ENCODE data around the gene C5. TPM values are rescaled to one million over a fixed set of nuclear protein-coding genes. Genes with fewer than 3 reads are reported as not detected.

Gene C5
- polyA plus RNA-seq, 4 donors, result 4.1 to 25.4 (median 7.5) TPM

DNA sequence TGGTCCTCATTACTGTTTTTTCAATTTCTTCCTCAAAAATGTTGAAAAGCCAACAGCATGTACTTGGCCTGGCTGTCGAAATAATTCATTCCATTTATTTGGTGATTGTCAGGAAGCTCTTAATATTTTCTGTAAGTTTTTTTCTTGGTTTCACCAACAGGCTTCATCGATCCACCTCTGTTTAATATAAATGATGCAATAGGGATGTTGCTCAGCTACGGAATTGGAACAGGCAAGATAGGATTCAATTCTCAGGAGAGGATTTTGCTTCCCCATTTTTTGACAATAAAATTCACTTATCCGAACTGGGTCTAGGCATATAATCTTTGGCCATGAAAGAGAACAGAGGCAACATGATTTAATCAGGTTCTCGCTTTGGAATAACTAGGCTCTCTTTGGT, 30.8 kb downstream of the C5 start:
- 73 to 77% (median 77%) methylated on average over 5 of the region's 5 CpGs for WGBS, 3 donors
- no peak for FAIRE-seq
- no peaks in the 10 kb centered on the region for H3K4me1 ChIP-seq (ENCODE audit: control insufficient read depth in 3 of 3, insufficient read depth in 2 of 3, low read depth in 1 of 3, low read length in 2 of 3)

DNA sequence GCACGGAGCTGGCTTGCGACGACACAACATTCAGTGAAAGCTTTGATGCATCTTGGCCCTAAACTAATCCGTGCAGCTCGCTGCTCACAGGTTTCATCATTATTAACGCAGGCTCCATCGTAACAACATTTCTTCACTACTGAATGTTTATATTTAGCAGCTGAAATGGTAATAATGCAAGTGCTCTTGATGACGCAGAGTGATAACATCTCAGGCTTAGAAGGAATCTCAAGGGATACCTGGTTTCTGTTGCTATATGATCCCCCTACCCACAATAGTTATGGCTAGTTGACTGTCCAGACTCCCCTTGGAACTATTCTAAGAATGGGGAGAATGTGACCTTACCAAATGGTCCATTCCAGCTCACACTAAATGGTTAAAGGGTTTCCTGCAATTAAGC, 36.2 kb downstream of the C5 start:
- Histone ChIP-seq H3K4me1 (ENCODE audit: control insufficient read depth in 3 of 3, insufficient read depth in 2 of 3, low read depth in 1 of 3, low read length in 2 of 3) (no peaks in the 10 kb centered on the region), H3K36me3 (ENCODE audit: control insufficient read depth in 3 of 3, insufficient read depth in 2 of 3, low read depth in 1 of 3, low read length in 3 of 3) (peaks cover 0 to 4% (median 0%) of the 10 kb centered on the region in 3 donors), H3K9me3 (ENCODE audit: control insufficient read depth in 2 of 2, insufficient read depth in 1 of 2, low read depth in 1 of 2, low read length in 1 of 2) (no peaks in the 10 kb centered on the region), H3K27ac (ENCODE audit: low read depth in 1 of 3, low read length in 2 of 3) (no peak overlapping the region), H3K27me3 (ENCODE audit: control insufficient read depth in 3 of 3, insufficient read depth in 3 of 3, low read length in 3 of 3) (no peaks in the 10 kb centered on the region), H3K4me3 (ENCODE audit: low read depth in 1 of 3, low read length in 3 of 3) (no peak overlapping the region)
- DNase-seq (no peak), FAIRE-seq (no peak)
- WGBS, 3 donors, result 89 to 93% (median 93%) methylated on average over 8 of the region's 8 CpGs

More for the DNA sequence above, 30.8 kb downstream of the C5 start:
- no peak for DNase-seq
- no peak overlapping the region for H3K27ac ChIP-seq (ENCODE audit: low read depth in 1 of 3, low read length in 2 of 3)
- H3K4me3 ChIP-seq (ENCODE audit: low read depth in 1 of 3, low read length in 3 of 3), result no peak overlapping the region
- no peaks in the 10 kb centered on the region for H3K27me3 ChIP-seq (ENCODE audit: control insufficient read depth in 3 of 3, insufficient read depth in 3 of 3, low read length in 3 of 3)
- no peaks in the 10 kb centered on the region for H3K9me3 ChIP-seq (ENCODE audit: control insufficient read depth in 2 of 2, insufficient read depth in 1 of 2, low read depth in 1 of 2, low read length in 1 of 2)
- H3K36me3 ChIP-seq (ENCODE audit: control insufficient read depth in 3 of 3, insufficient read depth in 2 of 3, low read depth in 1 of 3, low read length in 3 of 3), result peaks cover 0 to 8% (median 4%) of the 10 kb centered on the region in 3 donors

DNA sequence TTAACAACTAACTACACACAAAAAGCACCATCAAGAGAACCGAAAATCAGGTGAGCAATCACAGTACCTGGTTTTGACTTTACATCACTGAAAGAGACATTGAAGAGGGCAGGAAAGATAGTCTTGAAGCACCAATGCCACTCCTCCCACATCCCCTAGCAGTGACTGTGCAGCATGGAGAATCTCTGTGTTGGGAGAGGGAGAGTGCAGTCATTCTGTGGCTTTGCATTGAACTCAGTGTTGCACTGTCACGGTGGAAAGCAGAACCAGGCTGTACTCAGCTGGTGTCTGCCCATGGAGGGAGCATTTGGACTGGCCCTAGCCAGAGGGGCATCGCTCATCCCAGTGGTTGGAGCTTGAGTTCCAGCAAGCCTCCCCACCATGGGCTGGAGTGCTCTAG, 40.4 kb downstream of the C5 start:
- Histone ChIP-seq H3K4me3 (ENCODE audit: low read depth in 1 of 3, low read length in 3 of 3) (no peak overlapping the region), H3K27ac (ENCODE audit: low read depth in 1 of 3, low read length in 2 of 3) (no peak overlapping the region), H3K36me3 (ENCODE audit: control insufficient read depth in 3 of 3, insufficient read depth in 2 of 3, low read depth in 1 of 3, low read length in 3 of 3) (peaks cover 0 to 2% (median 2%) of the 10 kb centered on the region in 3 donors), H3K27me3 (ENCODE audit: control insufficient read depth in 3 of 3, insufficient read depth in 3 of 3, low read length in 3 of 3) (no peaks in the 10 kb centered on the region), H3K9me3 (ENCODE audit: control insufficient read depth in 2 of 2, insufficient read depth in 1 of 2, low read depth in 1 of 2, low read length in 1 of 2) (no peaks in the 10 kb centered on the region), H3K4me1 (ENCODE audit: control insufficient read depth in 3 of 3, insufficient read depth in 2 of 3, low read depth in 1 of 3, low read length in 2 of 3) (no peaks in the 10 kb centered on the region)
- 87 to 93% (median 90%) methylated on average over 3 of the region's 3 CpGs for WGBS, 3 donors
- FAIRE-seq (no peak), DNase-seq (no peak)

GRCh38 chr9:120999317-120999716, 50.8 kb downstream of the C5 start:
- H3K9me3 ChIP-seq (ENCODE audit: control insufficient read depth in 2 of 2, insufficient read depth in 1 of 2, low read depth in 1 of 2, low read length in 1 of 2), result no peaks in the 10 kb centered on the region
- DNase-seq, result no peak
- WGBS, 3 donors, result 92 to 97% (median 95%) methylated on average over 2 of the region's 2 CpGs
- H3K36me3 ChIP-seq (ENCODE audit: control insufficient read depth in 3 of 3, insufficient read depth in 2 of 3, low read depth in 1 of 3, low read length in 3 of 3), result peaks cover 0 to 11% (median 0%) of the 10 kb centered on the region in 3 donors
- H3K27me3 ChIP-seq (ENCODE audit: control insufficient read depth in 3 of 3, insufficient read depth in 3 of 3, low read length in 3 of 3), result no peaks in the 10 kb centered on the region
- H3K4me1 ChIP-seq (ENCODE audit: control insufficient read depth in 3 of 3, insufficient read depth in 2 of 3, low read depth in 1 of 3, low read length in 2 of 3), result no peaks in the 10 kb centered on the region
- no peak overlapping the region for H3K4me3 ChIP-seq (ENCODE audit: low read depth in 1 of 3, low read length in 3 of 3)
- no peak overlapping the region for H3K27ac ChIP-seq (ENCODE audit: low read depth in 1 of 3, low read length in 2 of 3)
- FAIRE-seq, result no peak

DNA sequence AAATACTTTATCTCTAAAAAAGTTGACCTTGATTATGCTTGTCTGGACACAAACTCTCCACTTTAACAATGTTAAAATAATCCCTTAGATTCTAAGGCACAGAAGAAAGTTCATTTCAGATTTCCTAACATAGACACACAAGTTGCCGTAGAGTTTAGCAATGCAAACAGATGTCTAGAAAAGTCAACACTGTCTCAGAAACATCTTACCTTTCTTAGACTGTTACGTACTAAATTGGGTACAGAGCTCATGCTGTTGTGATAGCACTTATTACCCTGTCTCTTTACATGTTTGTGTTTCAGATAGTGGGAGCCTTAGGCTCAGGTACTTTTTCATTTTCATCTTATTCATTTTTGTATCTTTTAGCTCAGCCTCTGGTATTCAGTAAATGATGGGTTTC, 52.0 kb downstream of the C5 start:
- no peak for DNase-seq
- Histone ChIP-seq H3K4me1 (ENCODE audit: control insufficient read depth in 3 of 3, insufficient read depth in 2 of 3, low read depth in 1 of 3, low read length in 2 of 3) (no peaks in the 10 kb centered on the region), H3K27me3 (ENCODE audit: control insufficient read depth in 3 of 3, insufficient read depth in 3 of 3, low read length in 3 of 3) (no peaks in the 10 kb centered on the region), H3K4me3 (ENCODE audit: low read depth in 1 of 3, low read length in 3 of 3) (no peak overlapping the region), H3K27ac (ENCODE audit: low read depth in 1 of 3, low read length in 2 of 3) (no peak overlapping the region), H3K36me3 (ENCODE audit: control insufficient read depth in 3 of 3, insufficient read depth in 2 of 3, low read depth in 1 of 3, low read length in 3 of 3) (peaks cover 0 to 9% (median 0%) of the 10 kb centered on the region in 3 donors), H3K9me3 (ENCODE audit: control insufficient read depth in 2 of 2, insufficient read depth in 1 of 2, low read depth in 1 of 2, low read length in 1 of 2) (no peaks in the 10 kb centered on the region)
- no peak for FAIRE-seq
- WGBS, 3 donors, result 93 to 97% (median 94%) methylated on average over 2 of the region's 2 CpGs

DNA sequence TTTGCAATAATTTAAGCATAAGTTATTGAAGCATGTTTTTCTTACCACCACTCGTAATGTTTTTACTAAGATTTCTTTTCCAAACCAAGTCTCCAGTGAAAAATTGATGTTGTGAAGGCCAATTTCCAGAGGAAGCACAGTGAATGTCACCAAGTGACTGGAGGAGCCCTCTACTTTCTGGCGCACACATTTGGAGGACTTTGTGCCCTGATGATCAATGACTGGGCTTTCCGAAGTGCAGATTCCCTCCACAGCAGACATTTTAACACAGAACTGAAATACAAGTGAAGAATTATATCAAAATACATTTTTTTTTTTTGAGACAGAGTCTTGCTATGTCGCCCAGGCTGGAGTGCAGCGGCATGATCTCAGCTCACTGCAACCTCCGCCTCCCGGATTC, 52.6 kb downstream of the C5 start:
- FAIRE-seq (no peak), DNase-seq (no peak)
- Histone ChIP-seq H3K27me3 (ENCODE audit: control insufficient read depth in 3 of 3, insufficient read depth in 3 of 3, low read length in 3 of 3) (no peaks in the 10 kb centered on the region), H3K36me3 (ENCODE audit: control insufficient read depth in 3 of 3, insufficient read depth in 2 of 3, low read depth in 1 of 3, low read length in 3 of 3) (peaks cover 0 to 9% (median 0%) of the 10 kb centered on the region in 3 donors), H3K4me3 (ENCODE audit: low read depth in 1 of 3, low read length in 3 of 3) (no peak overlapping the region), H3K27ac (ENCODE audit: low read depth in 1 of 3, low read length in 2 of 3) (no peak overlapping the region), H3K4me1 (ENCODE audit: control insufficient read depth in 3 of 3, insufficient read depth in 2 of 3, low read depth in 1 of 3, low read length in 2 of 3) (no peaks in the 10 kb centered on the region), H3K9me3 (ENCODE audit: control insufficient read depth in 2 of 2, insufficient read depth in 1 of 2, low read depth in 1 of 2, low read length in 1 of 2) (no peaks in the 10 kb centered on the region)
- WGBS, 3 donors, result 88 to 93% (median 92%) methylated on average over 5 to 7 of the region's 7 CpGs

DNA sequence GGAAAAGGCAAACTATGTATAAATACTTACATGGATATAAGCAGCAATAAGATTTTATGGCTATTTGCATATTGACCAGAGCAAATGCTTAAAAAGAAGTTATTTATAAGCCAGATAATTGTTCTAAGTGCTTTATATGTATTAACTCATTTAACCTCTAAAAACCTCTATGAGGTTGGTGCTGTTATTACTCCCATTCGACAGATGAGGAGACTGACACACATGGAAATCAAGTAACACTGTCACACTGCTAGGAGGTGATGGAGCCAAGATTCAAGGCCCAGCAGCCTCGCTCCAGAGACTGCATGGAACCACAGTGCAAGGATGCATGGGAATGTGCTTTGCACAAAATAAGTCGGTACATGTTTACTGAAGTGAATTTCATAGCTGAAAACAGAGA, 53.7 kb downstream of the C5 start:
- 64 to 81% (median 74%) methylated on average over 3 of the region's 3 CpGs for WGBS, 3 donors

GRCh38 chr9:120989065-120989464, 61.0 kb downstream of the C5 start:
- Histone ChIP-seq H3K36me3 (ENCODE audit: control insufficient read depth in 3 of 3, insufficient read depth in 2 of 3, low read depth in 1 of 3, low read length in 3 of 3) (peaks cover 0 to 5% (median 2%) of the 10 kb centered on the region in 3 donors), H3K4me3 (ENCODE audit: low read depth in 1 of 3, low read length in 3 of 3) (no peak overlapping the region), H3K9me3 (ENCODE audit: control insufficient read depth in 2 of 2, insufficient read depth in 1 of 2, low read depth in 1 of 2, low read length in 1 of 2) (no peaks in the 10 kb centered on the region), H3K27ac (ENCODE audit: low read depth in 1 of 3, low read length in 2 of 3) (no peak overlapping the region), H3K4me1 (ENCODE audit: control insufficient read depth in 3 of 3, insufficient read depth in 2 of 3, low read depth in 1 of 3, low read length in 2 of 3) (no peaks in the 10 kb centered on the region), H3K27me3 (ENCODE audit: control insufficient read depth in 3 of 3, insufficient read depth in 3 of 3, low read length in 3 of 3) (no peaks in the 10 kb centered on the region)
- WGBS, 3 donors, result 83 to 96% (median 91%) methylated on average over 4 of the region's 4 CpGs
- FAIRE-seq, result no peak
- DNase-seq, result no peak

More for the DNA sequence above, 53.7 kb downstream of the C5 start:
- Histone ChIP-seq H3K27ac (ENCODE audit: low read depth in 1 of 3, low read length in 2 of 3) (no peak overlapping the region), H3K9me3 (ENCODE audit: control insufficient read depth in 2 of 2, insufficient read depth in 1 of 2, low read depth in 1 of 2, low read length in 1 of 2) (no peaks in the 10 kb centered on the region), H3K4me3 (ENCODE audit: low read depth in 1 of 3, low read length in 3 of 3) (no peak overlapping the region), H3K36me3 (ENCODE audit: control insufficient read depth in 3 of 3, insufficient read depth in 2 of 3, low read depth in 1 of 3, low read length in 3 of 3) (peaks cover 0 to 9% (median 0%) of the 10 kb centered on the region in 3 donors), H3K27me3 (ENCODE audit: control insufficient read depth in 3 of 3, insufficient read depth in 3 of 3, low read length in 3 of 3) (no peaks in the 10 kb centered on the region), H3K4me1 (ENCODE audit: control insufficient read depth in 3 of 3, insufficient read depth in 2 of 3, low read depth in 1 of 3, low read length in 2 of 3) (no peaks in the 10 kb centered on the region)
- FAIRE-seq (no peak), DNase-seq (no peak)

DNA sequence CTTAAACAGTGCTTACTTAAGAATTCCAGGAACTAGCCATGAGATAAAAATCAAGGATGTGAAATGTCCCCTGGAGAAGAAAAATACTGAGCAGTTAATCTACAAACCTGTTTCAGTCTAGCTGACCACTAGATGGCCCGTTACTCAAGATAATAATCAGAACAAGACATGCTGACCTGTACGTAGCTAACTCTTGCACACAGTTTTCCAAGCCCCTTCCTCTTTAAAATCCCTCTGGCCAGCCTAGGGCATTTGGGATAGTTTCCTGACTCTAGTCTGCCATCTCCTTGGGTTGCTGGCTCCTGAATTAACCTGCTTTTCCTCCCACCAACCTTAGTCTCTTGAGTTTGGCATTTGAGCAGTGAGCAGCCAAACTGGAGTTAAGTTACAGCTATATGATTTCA, 64.3 kb downstream of the C5 start:
- 23 to 36% (median 23%) methylated on average over 2 of the region's 2 CpGs for WGBS, 3 donors
- no peaks in the 10 kb centered on the region for H3K9me3 ChIP-seq (ENCODE audit: control insufficient read depth in 2 of 2, insufficient read depth in 1 of 2, low read depth in 1 of 2, low read length in 1 of 2)
- no peak overlapping the region for H3K27ac ChIP-seq (ENCODE audit: low read depth in 1 of 3, low read length in 2 of 3)
- H3K36me3 ChIP-seq (ENCODE audit: control insufficient read depth in 3 of 3, insufficient read depth in 2 of 3, low read depth in 1 of 3, low read length in 3 of 3), result peaks cover 0 to 4% (median 2%) of the 10 kb centered on the region in 3 donors
- no peaks in the 10 kb centered on the region for H3K27me3 ChIP-seq (ENCODE audit: control insufficient read depth in 3 of 3, insufficient read depth in 3 of 3, low read length in 3 of 3)
- no peak for FAIRE-seq
- no peaks in the 10 kb centered on the region for H3K4me1 ChIP-seq (ENCODE audit: control insufficient read depth in 3 of 3, insufficient read depth in 2 of 3, low read depth in 1 of 3, low read length in 2 of 3)
- H3K4me3 ChIP-seq (ENCODE audit: low read depth in 1 of 3, low read length in 3 of 3), result no peak overlapping the region
- peak; percentile 35 to 43 for DNase-seq
